ENCODE data around the gene FRRS1L.

Gene FRRS1L

GRCh38 chr9:109164042-109164441, 3.0 kb downstream of the FRRS1L start:
- DNase-seq (ENCODE audit: low read depth, low spot score) = no peak

GRCh38 chr9:109163194-109163593, 3.9 kb downstream of the FRRS1L start:
- Histone ChIP-seq H3K27ac (no peak overlapping the region), H3K4me3 (no peak overlapping the region), H3K9me3 (ENCODE audit: low read depth, low read length) (no peaks in the 10 kb centered on the region), H3K36me3 (ENCODE audit: insufficient read depth, low read length) (no peaks in the 10 kb centered on the region), H3K9ac (ENCODE audit: insufficient read length) (no peak overlapping the region)
- no peak for TF ChIP-seq POLR2AphosphoS5 (IDR thresholded peaks at IDR 0.05; ENCODE audit: borderline replicate concordance, low read depth, low read length)
- no peak for TF ChIP-seq FOXP2 (optimal IDR thresholded peaks at IDR 0.05; ENCODE audit: control extremely low read depth, extremely low read length, insufficient read depth)
- no peak for TF ChIP-seq EZH2 (IDR thresholded peaks at IDR 0.05)
- DNase-seq (ENCODE audit: low read depth, low spot score) = no peak

More at GRCh38 chr9:109164042-109164441, 3.0 kb downstream of the FRRS1L start:
- H3K36me3 ChIP-seq (ENCODE audit: insufficient read depth, low read length) = no peaks in the 10 kb centered on the region
- H3K27ac ChIP-seq = no peak overlapping the region
- no peak overlapping the region for H3K4me3 ChIP-seq
- H3K9me3 ChIP-seq (ENCODE audit: low read depth, low read length) = no peaks in the 10 kb centered on the region
- TF ChIP-seq FOXP2 (optimal IDR thresholded peaks at IDR 0.05; ENCODE audit: control extremely low read depth, extremely low read length, insufficient read depth) = no peak
- H3K9ac ChIP-seq (ENCODE audit: insufficient read length) = no peak overlapping the region

GRCh38 chr9:109162677-109163076, 4.4 kb downstream of the FRRS1L start:
- TF ChIP-seq POLR2AphosphoS5 (IDR thresholded peaks at IDR 0.05; ENCODE audit: borderline replicate concordance, low read depth, low read length) (no peak), EZH2 (IDR thresholded peaks at IDR 0.05) (no peak)
- DNase-seq (ENCODE audit: low read depth, low spot score) = no peak
- H3K36me3 ChIP-seq (ENCODE audit: insufficient read depth, low read length) = no peaks in the 10 kb centered on the region
- no peak overlapping the region for H3K4me3 ChIP-seq
- H3K9ac ChIP-seq (ENCODE audit: insufficient read length) = no peak overlapping the region
- no peaks in the 10 kb centered on the region for H3K9me3 ChIP-seq (ENCODE audit: low read depth, low read length)
- no peak overlapping the region for H3K27ac ChIP-seq

- DNase-seq (ENCODE audit: low read depth, low spot score) = no peak
- H3K4me3 ChIP-seq = no peak overlapping the region
Observed at GRCh38 chr9:109161471-109161870, 5.6 kb downstream of the FRRS1L start.

GRCh38 chr9:109159583-109159982, 7.5 kb downstream of the FRRS1L start:
- H3K9me3 ChIP-seq (ENCODE audit: low read depth, low read length) = no peaks in the 10 kb centered on the region
- TF ChIP-seq POLR2AphosphoS5 (IDR thresholded peaks at IDR 0.05; ENCODE audit: borderline replicate concordance, low read depth, low read length) = no peak
- no peak for TF ChIP-seq EZH2 (IDR thresholded peaks at IDR 0.05)
- TF ChIP-seq FOXP2 (optimal IDR thresholded peaks at IDR 0.05; ENCODE audit: control extremely low read depth, extremely low read length, insufficient read depth) = no peak
- H3K36me3 ChIP-seq (ENCODE audit: insufficient read depth, low read length) = no peaks in the 10 kb centered on the region
- H3K9ac ChIP-seq (ENCODE audit: insufficient read length) = no peak overlapping the region
- no peak overlapping the region for H3K4me3 ChIP-seq
- no peak overlapping the region for H3K27ac ChIP-seq
- no peak for DNase-seq (ENCODE audit: low read depth, low spot score)

More at GRCh38 chr9:109161471-109161870, 5.6 kb downstream of the FRRS1L start:
- H3K9ac ChIP-seq (ENCODE audit: insufficient read length) = no peak overlapping the region
- TF ChIP-seq POLR2AphosphoS5 (IDR thresholded peaks at IDR 0.05; ENCODE audit: borderline replicate concordance, low read depth, low read length) = no peak
- no peak for TF ChIP-seq FOXP2 (optimal IDR thresholded peaks at IDR 0.05; ENCODE audit: control extremely low read depth, extremely low read length, insufficient read depth)
- TF ChIP-seq EZH2 (IDR thresholded peaks at IDR 0.05) = no peak
- no peak overlapping the region for H3K27ac ChIP-seq
- H3K36me3 ChIP-seq (ENCODE audit: insufficient read depth, low read length) = no peaks in the 10 kb centered on the region
- no peaks in the 10 kb centered on the region for H3K9me3 ChIP-seq (ENCODE audit: low read depth, low read length)

GRCh38 chr9:109158651-109159050, 8.4 kb downstream of the FRRS1L start:
- no peak overlapping the region for H3K4me3 ChIP-seq
- H3K27ac ChIP-seq = no peak overlapping the region
- DNase-seq (ENCODE audit: low read depth, low spot score) = no peak
- H3K36me3 ChIP-seq (ENCODE audit: insufficient read depth, low read length) = no peaks in the 10 kb centered on the region
- H3K9ac ChIP-seq (ENCODE audit: insufficient read length) = no peak overlapping the region
- TF ChIP-seq POLR2AphosphoS5 (IDR thresholded peaks at IDR 0.05; ENCODE audit: borderline replicate concordance, low read depth, low read length) (no peak), EZH2 (IDR thresholded peaks at IDR 0.05) (no peak), FOXP2 (optimal IDR thresholded peaks at IDR 0.05; ENCODE audit: control extremely low read depth, extremely low read length, insufficient read depth) (no peak)
- no peaks in the 10 kb centered on the region for H3K9me3 ChIP-seq (ENCODE audit: low read depth, low read length)

- no peak overlapping the region for H3K9ac ChIP-seq (ENCODE audit: insufficient read length)
- TF ChIP-seq EZH2 (IDR thresholded peaks at IDR 0.05) (no peak), POLR2AphosphoS5 (IDR thresholded peaks at IDR 0.05; ENCODE audit: borderline replicate concordance, low read depth, low read length) (no peak), FOXP2 (optimal IDR thresholded peaks at IDR 0.05; ENCODE audit: control extremely low read depth, extremely low read length, insufficient read depth) (no peak)
- no peaks in the 10 kb centered on the region for H3K9me3 ChIP-seq (ENCODE audit: low read depth, low read length)
- no peak for DNase-seq (ENCODE audit: low read depth, low spot score)
- no peaks in the 10 kb centered on the region for H3K36me3 ChIP-seq (ENCODE audit: insufficient read depth, low read length)
- no peak overlapping the region for H3K27ac ChIP-seq
- H3K4me3 ChIP-seq = no peak overlapping the region
Observed at GRCh38 chr9:109156708-109157107, 10.3 kb downstream of the FRRS1L start.

- H3K36me3 ChIP-seq (ENCODE audit: insufficient read depth, low read length) = no peaks in the 10 kb centered on the region
- H3K4me3 ChIP-seq = no peak overlapping the region
- no peak for DNase-seq (ENCODE audit: low read depth, low spot score)
- no peak overlapping the region for H3K9ac ChIP-seq (ENCODE audit: insufficient read length)
- TF ChIP-seq FOXP2 (optimal IDR thresholded peaks at IDR 0.05; ENCODE audit: control extremely low read depth, extremely low read length, insufficient read depth) (no peak), POLR2AphosphoS5 (IDR thresholded peaks at IDR 0.05; ENCODE audit: borderline replicate concordance, low read depth, low read length) (no peak), EZH2 (IDR thresholded peaks at IDR 0.05) (no peak)
- H3K9me3 ChIP-seq (ENCODE audit: low read depth, low read length) = no peaks in the 10 kb centered on the region
- H3K27ac ChIP-seq = no peak overlapping the region
Observed at GRCh38 chr9:109150925-109151545, 16.0 kb downstream of the FRRS1L start.

- Histone ChIP-seq H3K9me3 (ENCODE audit: low read depth, low read length) (no peaks in the 10 kb centered on the region), H3K4me3 (no peak overlapping the region), H3K36me3 (ENCODE audit: insufficient read depth, low read length) (no peaks in the 10 kb centered on the region), H3K27ac (no peak overlapping the region), H3K9ac (ENCODE audit: insufficient read length) (no peak overlapping the region)
- TF ChIP-seq EZH2 (IDR thresholded peaks at IDR 0.05) = no peak
- no peak for TF ChIP-seq FOXP2 (optimal IDR thresholded peaks at IDR 0.05; ENCODE audit: control extremely low read depth, extremely low read length, insufficient read depth)
- no peak for TF ChIP-seq POLR2AphosphoS5 (IDR thresholded peaks at IDR 0.05; ENCODE audit: borderline replicate concordance, low read depth, low read length)
- DNase-seq (ENCODE audit: low read depth, low spot score) = no peak
Observed at GRCh38 chr9:109149722-109150121, 17.3 kb downstream of the FRRS1L start.
